ENCODE data around the gene NOL4L.

GRCh38 chr20:32572271-32572968, 12.7 kb downstream of the NOL4L start:
- TF ChIP-seq, protein P1, sequence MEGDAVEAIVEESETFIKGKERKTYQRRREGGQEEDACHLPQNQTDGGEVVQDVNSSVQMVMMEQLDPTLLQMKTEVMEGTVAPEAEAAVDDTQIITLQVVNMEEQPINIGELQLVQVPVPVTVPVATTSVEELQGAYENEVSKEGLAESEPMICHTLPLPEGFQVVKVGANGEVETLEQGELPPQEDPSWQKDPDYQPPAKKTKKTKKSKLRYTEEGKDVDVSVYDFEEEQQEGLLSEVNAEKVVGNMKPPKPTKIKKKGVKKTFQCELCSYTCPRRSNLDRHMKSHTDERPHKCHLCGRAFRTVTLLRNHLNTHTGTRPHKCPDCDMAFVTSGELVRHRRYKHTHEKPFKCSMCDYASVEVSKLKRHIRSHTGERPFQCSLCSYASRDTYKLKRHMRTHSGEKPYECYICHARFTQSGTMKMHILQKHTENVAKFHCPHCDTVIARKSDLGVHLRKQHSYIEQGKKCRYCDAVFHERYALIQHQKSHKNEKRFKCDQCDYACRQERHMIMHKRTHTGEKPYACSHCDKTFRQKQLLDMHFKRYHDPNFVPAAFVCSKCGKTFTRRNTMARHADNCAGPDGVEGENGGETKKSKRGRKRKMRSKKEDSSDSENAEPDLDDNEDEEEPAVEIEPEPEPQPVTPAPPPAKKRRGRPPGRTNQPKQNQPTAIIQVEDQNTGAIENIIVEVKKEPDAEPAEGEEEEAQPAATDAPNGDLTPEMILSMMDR (conservative IDR thresholded peaks at IDR 0.05) = no peak
- TF ChIP-seq ZFX (IDR thresholded peaks at IDR 0.05) = no peak

All from C4-2B (cell line).